NCI-H128 (cell line): ENCODE measurements around the gene CMC1.

Experiments
- DNase-seq: peaks from one replicate; lab custom pipeline; 2025; ENCODE audit not compliant: unreplicated experiment; lab: John Stamatoyannopoulos, UW

The CMC1 gene

DNA sequence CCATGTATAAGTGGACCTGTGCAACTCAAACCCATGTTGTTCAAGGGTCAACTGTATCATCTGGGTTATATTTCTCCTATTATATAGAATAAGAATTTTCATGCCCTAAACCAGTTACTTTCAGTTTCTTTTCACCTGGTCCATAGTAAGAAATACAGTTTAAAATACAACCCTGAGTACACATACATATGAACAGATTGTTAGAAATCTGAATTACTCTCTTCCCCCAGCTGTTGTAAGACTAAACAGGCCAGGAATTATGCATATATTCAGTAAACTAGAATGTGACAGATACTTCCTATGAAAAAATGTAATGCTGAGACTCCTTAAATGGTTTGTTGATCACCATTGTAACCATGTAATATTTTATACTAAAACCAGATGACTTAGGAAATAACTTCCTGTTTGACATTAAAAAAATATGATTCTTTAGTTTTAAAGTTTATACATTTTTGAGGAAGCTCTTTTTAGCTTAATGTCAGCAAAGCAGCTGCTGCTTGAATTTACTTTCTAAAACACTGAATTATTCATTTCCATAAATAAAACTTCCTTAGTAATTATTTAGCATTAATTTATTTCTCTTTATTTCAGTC lies 54.6 kb downstream of the CMC1 start:
- DNase-seq, result no peak

DNA sequence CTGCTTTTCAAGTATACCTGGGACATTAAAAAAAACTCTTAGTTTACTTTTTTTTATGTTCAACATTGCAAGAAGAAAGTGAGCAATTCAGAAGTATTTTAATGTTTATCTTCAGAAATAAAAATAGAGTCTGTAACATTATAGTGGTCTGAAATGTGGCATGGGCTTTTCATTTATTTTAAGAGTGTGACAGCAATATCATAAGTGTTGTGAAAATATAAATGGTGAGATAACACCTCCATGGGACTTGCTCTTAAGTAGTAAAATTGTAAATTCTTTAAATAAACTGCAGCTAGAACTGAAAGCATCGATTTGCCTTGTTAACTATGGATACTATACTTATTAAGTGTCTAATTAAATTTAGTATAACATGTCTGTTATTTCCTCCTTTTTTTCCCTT lies 58.3 kb downstream of the CMC1 start:
- no peak for DNase-seq

DNA sequence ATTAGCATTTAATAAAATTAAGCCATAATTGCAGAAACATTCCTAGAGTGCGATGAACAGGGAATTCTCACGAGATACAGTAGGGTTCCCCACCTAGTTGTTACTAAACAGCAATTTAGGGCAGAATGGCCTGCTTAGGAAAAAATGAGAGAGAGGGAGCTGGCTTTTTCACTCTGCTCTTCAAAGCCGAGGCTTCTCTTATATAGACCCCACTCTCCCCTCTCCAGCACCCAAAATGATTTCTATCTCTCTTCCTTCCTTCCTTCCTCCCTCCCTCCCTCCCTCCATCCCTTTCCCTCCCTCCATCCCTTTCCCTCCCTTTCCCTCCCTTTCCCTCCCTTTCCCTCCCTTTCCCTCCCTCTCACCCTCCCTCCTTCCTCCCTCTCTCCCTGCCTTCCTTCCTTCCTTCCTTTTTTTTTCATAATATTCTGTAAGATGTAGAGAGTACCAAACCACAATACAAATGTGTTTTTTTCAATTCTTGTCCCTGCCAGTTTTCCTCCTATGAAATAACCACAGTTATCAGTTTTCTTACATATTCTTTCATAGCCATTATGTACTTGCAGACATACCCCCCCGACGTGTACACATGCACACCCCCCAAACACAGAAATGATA lies 59.0 kb downstream of the CMC1 start:
- no peak for DNase-seq

DNA sequence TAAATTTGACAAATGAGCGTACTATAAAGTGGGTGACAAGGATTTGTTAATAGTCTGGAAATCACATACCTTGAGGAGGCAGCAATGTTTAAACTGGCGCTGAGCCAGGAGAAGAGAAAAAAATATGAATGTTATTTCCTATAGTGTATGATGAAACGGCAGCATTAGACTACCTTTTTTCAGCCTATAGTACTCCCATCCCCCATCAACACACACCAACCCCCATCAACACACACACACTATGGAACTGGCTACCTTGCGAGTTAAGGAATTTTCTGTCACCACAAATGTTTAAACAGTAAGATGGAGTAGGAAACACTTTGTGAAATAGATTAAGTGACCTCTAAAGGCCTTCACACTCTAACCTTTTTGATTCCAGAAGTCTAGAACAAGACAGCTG lies 60.3 kb downstream of the CMC1 start:
- no peak for DNase-seq

DNA sequence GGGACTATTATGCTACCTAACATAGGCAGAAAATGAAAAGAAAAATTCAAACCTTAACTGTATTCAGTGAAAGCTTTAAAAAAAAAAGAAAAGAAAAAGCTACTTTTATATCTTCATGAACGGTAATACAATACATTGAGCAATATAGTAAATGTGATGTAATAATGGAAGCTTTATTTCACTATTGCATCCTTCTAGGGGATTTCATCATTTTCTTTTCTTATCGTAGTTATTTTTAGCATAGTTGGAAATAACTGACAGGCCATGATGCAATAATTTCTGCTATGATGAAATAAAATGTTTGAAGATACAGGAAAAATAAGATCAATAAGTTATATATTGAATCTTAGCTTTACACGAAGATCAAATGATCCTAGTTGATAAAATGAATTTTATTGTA lies 66.8 kb downstream of the CMC1 start:
- DNase-seq, result no peak

DNA sequence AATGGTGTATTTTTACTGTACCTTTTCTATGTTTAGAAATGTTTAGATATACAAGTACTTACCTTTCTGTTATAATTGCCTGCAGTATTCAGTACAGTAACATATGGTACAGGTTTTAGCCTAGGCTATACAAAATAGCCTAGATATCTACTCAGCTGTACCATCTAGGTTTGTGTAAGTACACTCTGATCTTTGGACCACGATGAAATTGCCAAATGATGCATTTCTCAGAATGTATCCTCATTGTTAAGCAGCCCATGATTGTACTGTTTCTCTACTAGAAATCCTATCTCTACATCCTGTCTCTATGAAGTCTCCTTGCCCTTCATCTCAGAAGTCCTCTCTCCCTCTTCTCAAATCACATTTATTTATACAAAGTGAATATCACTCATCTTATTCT lies 74.3 kb downstream of the CMC1 start:
- no peak for DNase-seq

DNA sequence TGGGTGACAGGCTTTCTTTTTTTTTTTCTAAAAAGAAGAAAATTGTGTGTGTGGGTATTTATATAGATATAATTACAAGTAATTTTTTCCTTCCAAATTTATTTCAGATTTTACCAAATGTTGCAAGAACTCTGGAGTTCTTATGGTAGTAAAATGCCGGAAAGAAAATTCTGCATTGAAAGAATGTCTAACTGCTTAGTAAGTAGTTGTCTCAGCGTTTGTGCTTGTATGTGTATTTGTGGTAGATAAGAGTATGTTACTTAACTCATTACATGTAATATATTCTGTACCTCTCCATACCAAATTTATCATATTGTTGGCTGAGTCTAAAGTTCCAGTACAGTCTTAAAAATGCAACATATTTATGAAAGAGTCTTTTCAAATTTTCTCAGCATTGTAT lies 74.8 kb downstream of the CMC1 start:
- no peak for DNase-seq

DNA sequence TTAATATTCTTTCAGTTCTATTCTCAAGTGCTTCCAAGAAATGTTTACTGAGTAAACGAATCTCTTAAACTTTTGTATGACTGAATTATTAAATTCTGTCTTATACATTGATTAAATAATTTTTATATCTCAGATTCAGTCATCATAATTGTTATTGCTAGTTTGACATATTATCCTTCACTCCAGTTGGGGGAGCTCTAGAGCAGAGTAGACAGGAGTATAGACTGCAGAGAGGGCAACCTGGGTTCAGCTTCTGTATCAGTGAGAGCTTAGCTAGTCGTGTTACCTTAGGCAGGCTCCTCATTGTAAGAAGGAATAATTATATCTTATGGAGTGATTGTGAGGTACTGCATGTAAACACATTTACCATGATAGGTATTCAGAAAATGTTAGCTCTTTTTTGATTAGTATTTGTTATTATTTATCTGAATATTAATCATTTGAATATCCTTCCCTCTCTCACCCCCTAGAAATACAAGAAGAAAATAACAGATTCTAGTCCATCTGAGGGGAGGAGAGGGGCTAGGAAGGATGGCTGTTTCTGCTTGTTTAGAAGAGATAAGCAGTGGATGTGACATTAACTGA lies 76.1 kb downstream of the CMC1 start:
- DNase-seq, result peak; percentile 5

DNA sequence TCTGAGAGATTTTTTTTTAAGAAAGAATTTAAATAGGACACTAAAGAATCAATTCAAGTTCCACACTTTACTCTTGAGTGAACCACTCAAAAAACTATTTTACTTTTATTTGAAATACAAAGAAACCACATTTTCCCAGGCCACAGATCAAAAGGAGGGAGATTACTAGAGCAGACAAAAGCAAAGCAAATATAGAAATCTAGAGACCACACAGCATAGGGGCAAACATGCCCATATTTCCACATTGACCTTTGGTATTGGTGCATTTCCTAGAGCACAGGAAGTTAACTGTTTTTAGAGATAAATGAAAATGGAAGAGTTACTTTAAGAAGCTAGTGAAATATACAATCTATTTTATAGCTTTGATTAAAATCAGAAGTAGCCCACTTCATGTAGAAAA lies 79.6 kb downstream of the CMC1 start:
- DNase-seq, result no peak

DNA sequence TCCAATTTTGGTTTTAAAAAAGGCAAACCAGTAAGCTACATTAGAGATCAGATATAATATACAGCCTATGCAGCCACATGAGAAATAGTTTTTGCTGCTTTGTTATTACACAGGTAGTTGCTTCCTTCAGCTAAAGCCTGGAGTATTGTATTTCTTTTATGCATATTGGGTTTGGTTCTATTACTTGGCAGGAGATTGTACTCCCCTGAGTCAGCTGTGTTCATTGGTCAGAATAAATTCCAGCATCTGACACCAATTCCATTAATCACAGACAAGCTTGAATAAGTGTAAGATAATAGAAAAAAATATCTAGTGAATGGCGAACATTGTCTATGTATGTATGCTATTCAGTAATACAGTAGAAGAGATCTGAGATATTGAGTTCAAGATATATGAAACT lies 81.0 kb downstream of the CMC1 start:
- no peak for DNase-seq

DNA sequence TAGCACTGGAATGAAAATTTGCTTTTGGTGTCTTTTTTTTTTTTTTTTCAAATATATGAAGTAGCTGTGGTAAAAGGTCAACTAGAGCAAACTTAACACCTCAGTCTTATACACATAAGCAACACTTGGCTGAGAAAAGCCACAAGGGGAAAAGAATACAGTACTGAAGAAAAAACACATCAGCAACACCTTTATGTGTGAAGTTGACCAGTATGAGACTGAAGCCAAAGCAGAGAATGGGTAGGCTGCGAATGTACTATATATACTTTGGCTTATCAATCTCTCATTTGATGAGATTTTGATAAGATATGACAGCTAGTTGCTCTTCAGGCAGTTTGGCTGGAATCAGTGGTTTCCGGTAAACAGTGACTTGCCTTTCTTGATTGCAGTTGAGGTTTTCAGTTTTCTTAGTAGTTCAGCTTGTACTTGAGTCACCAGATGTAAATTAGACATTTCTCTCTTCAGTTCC lies 85.1 kb downstream of the CMC1 start:
- no peak for DNase-seq

DNA sequence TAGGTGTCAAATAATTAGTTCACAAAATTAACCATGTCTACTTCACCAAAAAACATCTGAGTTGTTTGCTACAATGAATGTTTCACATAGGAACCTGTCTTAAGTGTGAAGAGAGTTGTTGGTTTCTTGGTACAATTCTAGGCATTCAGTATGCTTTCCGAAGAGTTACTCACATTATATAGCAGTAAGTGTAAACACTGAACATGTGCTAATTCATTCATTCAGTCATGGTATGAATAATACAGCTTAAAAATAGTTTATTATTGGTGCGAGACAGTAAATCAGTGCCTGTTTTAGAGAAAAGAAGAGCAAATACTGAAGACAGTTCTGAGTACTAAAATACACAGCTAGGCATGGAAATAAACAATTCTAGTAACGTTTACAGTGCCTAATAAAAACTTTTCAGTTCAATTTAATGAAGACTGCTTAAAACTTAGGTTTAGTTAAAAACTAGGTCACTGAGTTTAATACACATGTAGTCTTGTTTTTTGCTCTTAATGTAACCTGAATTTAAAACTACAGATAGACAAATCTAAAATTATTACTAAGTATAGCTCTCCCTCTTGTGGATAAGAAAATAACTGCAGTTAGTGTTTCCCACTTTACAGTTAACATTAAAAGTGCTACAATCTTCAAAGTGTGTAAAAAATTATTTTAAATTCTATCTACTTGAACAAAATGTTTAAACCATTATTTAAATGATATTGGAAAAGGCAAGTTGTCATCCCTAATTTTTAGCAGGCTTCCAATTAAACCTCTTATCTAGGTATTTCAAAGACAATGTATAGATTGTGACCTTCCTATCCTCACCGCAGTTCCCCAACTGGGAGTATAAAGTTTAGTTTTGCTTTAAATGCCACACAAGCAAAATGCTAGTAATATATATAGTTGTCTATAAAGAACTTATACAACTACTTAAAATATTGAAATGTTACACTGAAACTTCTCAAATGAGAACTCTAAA lies 87.1 kb downstream of the CMC1 start:
- DNase-seq, result peak; percentile 10

DNA sequence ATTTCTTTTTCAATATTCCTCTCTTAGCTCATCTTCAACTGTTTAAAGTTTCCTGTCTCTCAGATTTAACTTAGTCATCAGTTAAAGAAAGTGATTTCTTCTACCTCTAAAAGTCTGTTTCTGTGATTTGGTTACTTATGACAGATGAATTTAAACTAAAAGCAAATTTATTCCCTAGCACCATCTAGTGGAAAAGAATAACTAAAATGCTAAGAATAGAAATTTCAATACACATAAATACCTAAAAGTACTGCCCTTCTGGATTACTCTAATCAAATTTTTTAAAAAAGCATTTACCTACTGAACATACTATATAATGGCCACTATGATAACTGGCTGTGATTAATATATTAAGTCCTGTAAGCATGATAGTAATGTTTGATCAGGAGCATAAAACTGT lies 93.1 kb downstream of the CMC1 start:
- no peak for DNase-seq

DNA sequence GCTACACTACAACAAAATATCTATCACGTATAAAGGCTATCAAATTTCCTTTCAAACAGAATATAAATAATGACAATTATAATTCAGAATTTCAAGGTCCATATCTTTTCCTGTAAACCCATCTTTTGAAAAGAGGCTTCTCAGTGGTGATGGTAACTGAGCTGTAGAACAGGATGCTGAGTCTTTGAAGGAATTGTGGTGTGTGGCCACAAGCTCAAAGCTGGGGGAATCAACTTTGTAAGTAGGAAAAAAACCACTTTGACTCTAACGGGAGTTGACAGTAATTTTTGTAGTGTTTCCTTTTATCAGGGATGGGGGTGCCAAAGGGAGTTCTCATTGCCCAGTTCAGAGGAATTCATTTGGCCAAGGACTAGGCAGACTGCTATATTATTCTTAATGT lies 93.8 kb downstream of the CMC1 start:
- no peak for DNase-seq

DNA sequence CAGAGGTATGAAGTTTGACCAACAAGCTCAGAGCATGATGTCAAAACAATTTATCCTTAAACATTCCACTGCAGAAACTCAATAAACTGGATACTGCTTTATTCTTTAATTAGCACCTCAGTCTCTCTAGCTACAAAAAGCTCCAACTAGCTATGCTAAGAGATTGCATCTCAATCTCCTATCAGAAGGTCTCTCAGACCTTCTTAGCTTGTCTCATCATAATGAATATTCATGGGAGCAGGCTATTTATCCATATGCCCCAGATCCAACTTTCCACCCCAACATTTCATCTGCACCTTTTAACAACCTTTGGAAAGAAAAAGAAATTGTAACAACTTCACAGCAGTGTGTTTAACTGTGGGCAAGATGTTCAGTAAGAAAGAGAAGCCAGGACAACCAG lies 95.8 kb downstream of the CMC1 start:
- no peak for DNase-seq

DNA sequence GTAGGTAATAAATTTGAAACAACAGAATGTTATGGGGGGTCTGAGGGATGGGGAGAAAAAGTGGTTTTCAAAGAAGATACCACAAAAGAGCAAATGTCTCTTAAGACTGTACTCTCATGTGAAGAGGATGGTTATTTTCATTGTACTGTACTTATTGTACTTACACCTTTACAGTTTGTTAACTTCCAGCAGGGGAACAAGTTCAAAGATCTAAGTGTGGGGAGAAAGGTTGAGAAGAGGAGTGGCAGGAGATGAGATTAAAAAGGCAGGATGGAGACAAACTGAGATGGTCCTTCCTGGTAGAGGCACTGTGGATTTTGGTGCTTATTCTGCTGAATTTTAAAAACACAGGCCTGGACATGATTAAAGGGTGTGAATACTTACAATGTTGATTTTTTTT lies 101.7 kb downstream of the CMC1 start:
- no peak for DNase-seq

DNA sequence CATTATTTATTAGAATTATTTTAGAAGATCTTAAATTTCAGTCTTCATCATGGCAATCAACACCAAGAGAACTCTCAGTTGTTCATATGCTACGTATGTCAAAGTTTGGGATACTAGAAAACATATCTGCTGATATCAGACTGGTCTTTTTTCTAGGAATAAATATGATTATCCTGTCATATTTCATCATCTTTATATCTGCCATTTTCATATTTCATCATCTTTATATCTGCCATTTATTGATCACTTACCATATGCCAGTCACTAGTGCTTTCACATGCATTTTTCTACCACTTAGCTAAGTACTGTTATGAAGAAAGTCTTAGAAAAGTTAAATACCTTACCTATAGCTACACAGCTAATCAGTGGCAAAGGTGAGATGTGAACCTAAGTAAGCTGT lies 104.3 kb downstream of the CMC1 start:
- DNase-seq, result no peak

DNA sequence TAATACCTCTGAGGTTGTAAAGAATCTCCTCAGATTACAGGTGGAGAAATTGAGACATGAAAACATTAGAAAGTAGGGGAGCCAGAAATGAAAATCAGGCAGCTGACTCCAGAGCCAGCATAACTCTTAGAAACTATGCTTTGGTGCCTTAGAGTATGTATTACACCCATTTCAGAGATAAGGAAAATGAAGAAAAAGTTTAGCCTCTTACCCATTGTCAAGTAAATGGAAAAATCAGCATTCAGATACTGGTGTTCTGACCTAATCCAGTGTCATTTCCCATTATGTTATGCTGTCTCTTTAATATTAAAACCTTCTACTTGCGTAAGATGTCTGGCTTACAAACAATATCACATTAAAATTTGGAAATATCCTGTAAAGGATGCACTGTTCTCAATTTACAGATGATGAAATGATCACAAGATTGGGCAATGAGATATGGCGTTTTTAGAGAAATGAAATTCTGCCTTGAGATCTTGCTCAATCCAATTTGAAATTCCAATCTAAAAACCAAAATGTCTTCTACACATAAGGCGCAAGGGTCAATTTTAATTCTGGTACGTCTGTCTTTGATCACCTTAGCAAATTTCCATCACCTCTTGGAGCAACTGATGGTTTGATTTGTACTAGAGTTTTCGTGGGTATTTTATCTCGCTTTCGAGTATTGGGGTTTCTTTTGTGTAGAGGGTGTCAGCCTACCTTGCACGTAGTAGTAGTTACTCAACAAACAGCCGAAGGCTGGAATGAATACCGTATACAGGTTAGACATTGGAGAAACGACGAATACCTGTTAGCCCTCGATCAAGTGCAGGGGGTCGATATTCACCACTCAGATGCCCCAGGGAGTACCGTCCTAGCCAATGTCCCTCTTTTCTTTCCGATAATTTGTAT lies 106.2 kb downstream of the CMC1 start:
- DNase-seq, result no peak

DNA sequence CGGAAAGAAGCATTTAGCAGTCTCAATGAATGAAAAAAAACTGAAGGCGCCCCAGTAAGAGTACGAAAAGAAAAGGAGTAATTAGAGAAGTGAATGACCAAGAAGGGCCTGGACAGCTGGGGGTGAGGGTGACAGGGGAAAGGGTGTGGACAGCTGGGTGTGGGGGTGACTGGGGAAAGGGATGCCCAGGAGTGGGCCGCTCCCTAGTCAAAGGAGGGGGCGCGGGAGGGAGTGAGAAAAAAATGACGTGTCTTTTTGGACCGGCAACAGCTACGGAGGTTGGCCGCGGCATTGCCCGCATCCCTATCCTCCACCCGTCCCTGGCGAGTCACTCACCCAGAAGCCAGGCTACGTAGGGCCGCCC lies 106.8 kb downstream of the CMC1 start:
- no peak for DNase-seq

DNA sequence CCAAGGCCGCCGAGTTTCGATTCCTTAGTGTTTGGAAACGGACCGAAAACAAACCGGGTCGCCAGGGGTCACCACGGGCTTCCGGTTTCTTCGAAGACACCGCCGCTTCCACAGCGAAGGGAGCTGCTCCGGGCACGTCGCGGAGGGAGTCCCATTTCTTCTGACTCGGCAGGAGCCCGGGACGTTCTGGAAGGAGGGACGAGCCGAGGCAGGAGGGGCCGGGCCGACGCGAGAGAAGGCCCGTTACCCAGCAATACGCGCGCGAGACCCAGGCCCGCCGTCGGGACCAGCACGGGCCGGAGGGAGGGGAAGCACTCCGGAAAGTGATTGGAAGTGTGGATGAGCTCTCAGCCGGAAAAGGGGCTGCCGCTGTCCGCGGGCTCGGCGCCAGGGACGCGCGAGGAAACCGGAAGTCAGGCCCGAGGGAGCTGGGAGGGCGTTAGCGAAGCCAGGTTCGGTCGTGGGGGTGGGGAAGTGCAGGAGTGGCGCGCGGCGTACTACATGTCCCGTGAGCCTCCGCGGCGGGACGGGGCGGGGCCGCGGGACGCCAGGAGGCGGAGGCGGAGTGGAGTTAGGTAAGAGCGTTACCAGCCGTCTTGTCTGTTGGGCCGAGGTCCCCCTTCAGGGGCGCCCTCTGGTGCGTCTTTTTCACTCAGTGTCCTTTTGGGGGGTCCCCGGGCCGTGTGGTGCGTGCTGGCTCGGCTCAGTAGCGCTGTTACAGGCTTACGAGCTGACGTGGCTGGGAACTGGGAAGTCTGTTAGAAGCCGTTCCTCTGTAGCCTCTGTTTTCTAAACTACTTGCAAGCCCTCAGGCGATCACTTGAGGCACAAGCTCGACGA lies 107.4 kb downstream of the CMC1 start, which contains the start of the genes AZI2 and ZCWPW2:
AZI2 (minus strand) TSS at position 196 of the 840 bp plus-strand sequence. CDS start 8,207 bp downstream, outside the sequence.
ZCWPW2 (plus strand) TSS at position 93 of the 840 bp plus-strand sequence. CDS start 64,348 bp downstream, outside the sequence.
- DNase-seq, result peak; percentile 70
